HEK293 (cell line): Measurements from ENCODE around the gene PROK1.
A peak's percentile ranks its signal among the peaks of the same experiment; 100 is the strongest.

ENCODE experiments used
- CTCF ChIA-PET: fragments of 350-600 bp; formaldehyde crosslinking; extraction: SDS; loops from one replicate; lab custom pipeline; 2021; ENCODE audit warnings: antibody characterized with exemption; lab: Yijun Ruan, JAX
- POLR2A ChIA-PET: fragments of 300-600 bp; formaldehyde crosslinking; extraction: SDS; loops from one replicate; lab custom pipeline; 2020; ENCODE audit warnings: antibody characterized with exemption, inconsistent platforms; lab: Yijun Ruan, JAX
- H3K27ac ChIP-seq: fragments of 200-500 bp; sonication (Bioruptor generic); 2 replicates; pipeline ENCODE4 v1.5.1; 2014; ENCODE audit warnings: low read depth, low read length, control low read depth, inconsistent platforms; ENCODE audit errors: extremely low read depth
- H3K36me3 ChIP-seq, 2 experiments: fragments of 200-500 bp in 1 of 2; sonication (Bioruptor generic) in 1 of 2; 1 replicate in 1 of 2; 2 replicates in 1 of 2; pipeline ENCODE4 v1.5.1; 2014 to 2017; ENCODE audit warnings: inconsistent platforms in 2 of 2, low read length in 2 of 2; ENCODE audit not compliant: control insufficient read depth in 2 of 2, insufficient read depth in 1 of 2
- H3K4me1 ChIP-seq: fragments of 200-500 bp; sonication (Bioruptor generic); 2 replicates; pipeline ENCODE4 v1.5.1; 2014; ENCODE audit warnings: mild to moderate bottlenecking, low read length, inconsistent platforms; ENCODE audit not compliant: control insufficient read depth, insufficient read depth
- H3K4me3 ChIP-seq: 2 replicates; pipeline ENCODE4 v1.5.1; 2011; ENCODE audit warnings: low read depth, mild to moderate bottlenecking, control low read depth, low read length, moderate library complexity
- H3K9me3 ChIP-seq: fragments of 200-500 bp; sonication (Bioruptor generic); 2 replicates; pipeline ENCODE4 v1.5.1; 2014; ENCODE audit warnings: low read depth, low read length, inconsistent platforms; ENCODE audit not compliant: control insufficient read depth, insufficient read depth
- GLI4 ChIP-seq: fragments of 450-650 bp; formaldehyde crosslinking; IDR thresholded peaks from 2 replicates; pipeline ENCODE4 v1.5.1; 2016; ENCODE audit warnings: missing biosample characterization, missing genetic modification characterization
- KLF9 ChIP-seq: fragments of 450-650 bp; formaldehyde crosslinking; IDR thresholded peaks from 2 replicates; pipeline ENCODE4 v1.5.1; 2016; ENCODE audit warnings: missing biosample characterization, missing genetic modification characterization, low read depth
- PRDM1 ChIP-seq: fragments of 450-650 bp; formaldehyde crosslinking; IDR thresholded peaks from 2 replicates; pipeline ENCODE4; 2016; ENCODE audit warnings: missing biosample characterization, missing genetic modification characterization
- SALL2 ChIP-seq: fragments of 450-650 bp; formaldehyde crosslinking; IDR thresholded peaks from 2 replicates; pipeline ENCODE4 v1.5.0; 2017; ENCODE audit warnings: missing biosample characterization, mild to moderate bottlenecking, missing genetic modification characterization, borderline replicate concordance
- TCF7L2 ChIP-seq: IDR thresholded peaks from 2 replicates; pipeline ENCODE4 v1.6.1; 2011; ENCODE audit warnings: low read depth, mild to moderate bottlenecking, inconsistent platforms, low read length, moderate library complexity, borderline replicate concordance
- YY2 ChIP-seq: fragments of 450-650 bp; formaldehyde crosslinking; IDR thresholded peaks from 2 replicates; pipeline ENCODE4 v1.5.1; 2016; ENCODE audit warnings: missing biosample characterization, missing genetic modification characterization
- ZBTB1 ChIP-seq: fragments of 450-650 bp; formaldehyde crosslinking; IDR thresholded peaks from 2 replicates; pipeline ENCODE4 v1.5.1; 2016; ENCODE audit warnings: missing biosample characterization, missing genetic modification characterization
- ZBTB26 ChIP-seq: fragments of 450-650 bp; formaldehyde crosslinking; optimal IDR thresholded peaks from 2 replicates; pipeline ENCODE3; 2016; ENCODE audit warnings: missing biosample characterization, mild to moderate bottlenecking, missing genetic modification characterization
- ZEB2 ChIP-seq: fragments of 450-650 bp; formaldehyde crosslinking; IDR thresholded peaks from 2 replicates; pipeline ENCODE4 v1.5.1; 2016; ENCODE audit warnings: missing biosample characterization, missing genetic modification characterization
- ZFP41 ChIP-seq: fragments of 450-650 bp; formaldehyde crosslinking; IDR thresholded peaks from 2 replicates; pipeline ENCODE4 v1.5.1; 2016; ENCODE audit warnings: missing biosample characterization, missing genetic modification characterization, borderline replicate concordance
- ZIC2 ChIP-seq: fragments of 450-650 bp; formaldehyde crosslinking; IDR thresholded peaks from 2 replicates; pipeline ENCODE4 v1.5.1; 2016; ENCODE audit warnings: missing biosample characterization, missing genetic modification characterization
- ZNF311 ChIP-seq: fragments of 450-650 bp; formaldehyde crosslinking; IDR thresholded peaks from 2 replicates; pipeline ENCODE4 v1.5.1; 2017; ENCODE audit warnings: missing biosample characterization, missing genetic modification characterization, borderline replicate concordance
- ZNF449 ChIP-seq: fragments of 450-650 bp; formaldehyde crosslinking; IDR thresholded peaks from 2 replicates; pipeline ENCODE4 v1.5.1; 2017; ENCODE audit warnings: missing biosample characterization, mild to moderate bottlenecking, missing genetic modification characterization, moderate library complexity
- ZNF521 ChIP-seq: fragments of 450-650 bp; formaldehyde crosslinking; IDR thresholded peaks from 2 replicates; pipeline ENCODE4 v1.5.1; 2017; ENCODE audit warnings: missing biosample characterization, mild to moderate bottlenecking, missing genetic modification characterization
- ZNF580 ChIP-seq: fragments of 450-650 bp; formaldehyde crosslinking; IDR thresholded peaks from 2 replicates; pipeline ENCODE4 v1.5.1; 2016; ENCODE audit warnings: missing biosample characterization, missing genetic modification characterization
- ZNF585B ChIP-seq: fragments of 450-650 bp; formaldehyde crosslinking; IDR thresholded peaks from 2 replicates; pipeline ENCODE4 v1.5.1; 2016; ENCODE audit warnings: missing biosample characterization, missing genetic modification characterization
- TF ChIP-seq, protein P1 (sequence below): fragments of 450-650 bp; formaldehyde crosslinking; IDR thresholded peaks from 2 replicates; pipeline ENCODE4 v1.5.1; 2016; ENCODE audit warnings: missing biosample characterization, missing genetic modification characterization
- TF ChIP-seq, protein P2 (sequence below): fragments of 450-650 bp; formaldehyde crosslinking; IDR thresholded peaks from 2 replicates; pipeline ENCODE4 v1.5.1; 2016; ENCODE audit warnings: missing biosample characterization, missing genetic modification characterization, low read depth

Gene PROK1

DNA sequence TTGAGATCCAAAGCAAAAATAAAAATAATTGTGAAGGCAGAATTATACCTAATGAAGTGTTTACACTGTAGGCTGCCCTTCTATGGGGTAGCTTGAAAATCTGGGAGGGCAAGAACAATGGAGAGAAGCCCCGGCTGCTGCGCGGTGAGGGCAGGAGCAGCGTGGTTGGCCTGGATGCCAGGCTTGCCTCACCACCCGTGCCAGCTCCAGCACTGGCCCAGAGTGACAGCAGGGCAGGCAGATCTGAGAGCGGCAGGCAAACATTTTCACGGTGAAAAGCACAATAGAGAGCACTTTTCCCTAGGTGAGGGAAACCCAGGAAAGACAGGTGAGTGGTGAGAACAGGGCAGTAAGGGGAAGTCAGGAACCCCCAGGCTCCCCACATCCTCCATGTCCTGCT is 1.4 kb downstream of the PROK1 start:
- H3K4me1 ChIP-seq = no peaks in the 10 kb centered on the region
- no peaks in the 10 kb centered on the region for H3K9me3 ChIP-seq
- CTCF ChIA-PET = interaction anchor here (0.6 to 15.5 kb wide), 5 partner anchors 8 to 265 kb away, joined by 3 to 305 read pairs (median 10); no protein-coding TSS in a partner anchor
- H3K36me3 ChIP-seq = no peaks in the 10 kb centered on the region
- POLR2A ChIA-PET = no interaction called here
- H3K27ac ChIP-seq = no peak overlapping the region
- no peak overlapping the region for H3K4me3 ChIP-seq
- TF ChIP-seq TCF7L2 (no peak), ZEB2 (no peak), ZNF521 (tag by site-specific recombination) (no peak), ZBTB26 (tag by site-specific recombination) (no peak), ZBTB1 (tag by site-specific recombination) (no peak), ZFP41 (tag by site-specific recombination) (no peak), PRDM1 (tag by site-specific recombination) (no peak), GLI4 (no peak), ZNF580 (tag by site-specific recombination) (no peak), SALL2 (tag by site-specific recombination) (no peak), YY2 (no peak), ZNF449 (tag by site-specific recombination) (no peak), ZNF585B (tag by site-specific recombination) (no peak), KLF9 (no peak)
- TF ChIP-seq, protein P1, sequence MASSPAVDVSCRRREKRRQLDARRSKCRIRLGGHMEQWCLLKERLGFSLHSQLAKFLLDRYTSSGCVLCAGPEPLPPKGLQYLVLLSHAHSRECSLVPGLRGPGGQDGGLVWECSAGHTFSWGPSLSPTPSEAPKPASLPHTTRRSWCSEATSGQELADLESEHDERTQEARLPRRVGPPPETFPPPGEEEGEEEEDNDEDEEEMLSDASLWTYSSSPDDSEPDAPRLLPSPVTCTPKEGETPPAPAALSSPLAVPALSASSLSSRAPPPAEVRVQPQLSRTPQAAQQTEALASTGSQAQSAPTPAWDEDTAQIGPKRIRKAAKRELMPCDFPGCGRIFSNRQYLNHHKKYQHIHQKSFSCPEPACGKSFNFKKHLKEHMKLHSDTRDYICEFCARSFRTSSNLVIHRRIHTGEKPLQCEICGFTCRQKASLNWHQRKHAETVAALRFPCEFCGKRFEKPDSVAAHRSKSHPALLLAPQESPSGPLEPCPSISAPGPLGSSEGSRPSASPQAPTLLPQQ (tag by site-specific recombination) = no peak
- TF ChIP-seq, all 188 proteins: peak for 0

GRCh38 chr1:110453829-110454228 is 2.9 kb downstream of the PROK1 start:
- Histone ChIP-seq H3K9me3 (no peaks in the 10 kb centered on the region), H3K27ac (no peak overlapping the region), H3K4me3 (no peak overlapping the region), H3K36me3 (no peaks in the 10 kb centered on the region), H3K4me1 (no peaks in the 10 kb centered on the region)
- TF ChIP-seq ZNF311 (no peak), ZIC2 (tag by site-specific recombination) (peak; percentile 68)
- TF ChIP-seq, protein P2, sequence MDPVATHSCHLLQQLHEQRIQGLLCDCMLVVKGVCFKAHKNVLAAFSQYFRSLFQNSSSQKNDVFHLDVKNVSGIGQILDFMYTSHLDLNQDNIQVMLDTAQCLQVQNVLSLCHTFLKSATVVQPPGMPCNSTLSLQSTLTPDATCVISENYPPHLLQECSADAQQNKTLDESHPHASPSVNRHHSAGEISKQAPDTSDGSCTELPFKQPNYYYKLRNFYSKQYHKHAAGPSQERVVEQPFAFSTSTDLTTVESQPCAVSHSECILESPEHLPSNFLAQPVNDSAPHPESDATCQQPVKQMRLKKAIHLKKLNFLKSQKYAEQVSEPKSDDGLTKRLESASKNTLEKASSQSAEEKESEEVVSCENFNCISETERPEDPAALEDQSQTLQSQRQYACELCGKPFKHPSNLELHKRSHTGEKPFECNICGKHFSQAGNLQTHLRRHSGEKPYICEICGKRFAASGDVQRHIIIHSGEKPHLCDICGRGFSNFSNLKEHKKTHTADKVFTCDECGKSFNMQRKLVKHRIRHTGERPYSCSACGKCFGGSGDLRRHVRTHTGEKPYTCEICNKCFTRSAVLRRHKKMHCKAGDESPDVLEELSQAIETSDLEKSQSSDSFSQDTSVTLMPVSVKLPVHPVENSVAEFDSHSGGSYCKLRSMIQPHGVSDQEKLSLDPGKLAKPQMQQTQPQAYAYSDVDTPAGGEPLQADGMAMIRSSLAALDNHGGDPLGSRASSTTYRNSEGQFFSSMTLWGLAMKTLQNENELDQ (tag by site-specific recombination) = no peak
- CTCF ChIA-PET = interaction anchor here (0.7 to 15.5 kb wide), 4 partner anchors 41 to 251 kb away, joined by 3 to 305 read pairs (median 22); no protein-coding TSS in a partner anchor
- POLR2A ChIA-PET = no interaction called here
